SK-N-SH (cell line): ENCODE results near the gene SRF.

Experiments
- CTCF ChIP-seq: fragments of 200-600 bp; sonication (generic); IDR thresholded peaks from 2 replicates; pipeline ENCODE4 v1.6.1; 2017; ENCODE audit warnings: antibody characterized with exemption, mild to moderate bottlenecking, moderate library complexity
- ELF1 ChIP-seq: IDR thresholded peaks from 2 replicates; pipeline ENCODE4 v1.4.0; 2012
- EP300 ChIP-seq, 2 experiments: IDR thresholded peaks; 2 replicates each; pipeline versions ENCODE4 v1.4.0 to v1.6.1; 2012; ENCODE audit warnings: borderline replicate concordance in 1 of 2, low read depth in 1 of 2, low read length in 1 of 2
- NFIC ChIP-seq: IDR thresholded peaks from 2 replicates; pipeline ENCODE4 v1.4.0; 2012; ENCODE audit warnings: borderline replicate concordance
- POLR2AphosphoS5 ChIP-seq: IDR thresholded peaks from 2 replicates; pipeline ENCODE4 v1.6.1; 2012; ENCODE audit warnings: low read depth, low read length
- SMC3 ChIP-seq: IDR thresholded peaks from 2 replicates; pipeline ENCODE4 v1.6.1; 2012; ENCODE audit warnings: low read depth, low read length, improper control_type of control experiment

GRCh38 chr6:43173591-43174262 is 2.7 kb downstream of the SRF start:
- TF ChIP-seq ELF1: no peak
- no peak for TF ChIP-seq CTCF
- TF ChIP-seq POLR2AphosphoS5: no peak
- TF ChIP-seq NFIC: no peak
- no peak for TF ChIP-seq SMC3
- no peak for TF ChIP-seq EP300 (IDR thresholded peaks at IDR 0.05; ENCODE audit: borderline replicate concordance in 1 of 2, low read depth in 1 of 2, low read length in 1 of 2)
